Naive thymus-derived CD4-positive, alpha-beta T cell (primary cell): Measurements from ENCODE around the gene SYT14. TPM values are rescaled to one million over a fixed set of nuclear protein-coding genes. Genes with fewer than 3 reads are reported as not detected.
"Not testable (repeated sequence)": the region's sequence is repeated elsewhere in the genome, so short reads cannot be mapped to it uniquely, and the experiment has no call there.

Experiments
- ATAC-seq: fragments of 150-1000 bp; cut with Tn5 transposase; 2 replicates; pipeline ENCODE4 v1.10.0; 2021; ENCODE audit warnings: mild to moderate bottlenecking, moderate library complexity
- CTCF ChIA-PET: fragments of 350-600 bp; sonication (Branson Sonifier 250); formaldehyde crosslinking; loops from one replicate; lab custom pipeline; 2021; ENCODE audit warnings: antibody characterized with exemption; lab: Charles Lee
- POLR2A ChIA-PET: fragments of 350-600 bp; sonication (Branson Sonifier 250); formaldehyde crosslinking; loops from one replicate; lab custom pipeline; 2021; ENCODE audit warnings: antibody characterized with exemption, inconsistent platforms; lab: Charles Lee
- DNase-seq, 9 donors: peaks; one replicate each; pipeline versions ENCODE4 v3.0.0 to v3.0.0-alpha.2; 2020 to 2022; ENCODE audit warnings: mixed read lengths in 1 of 9
- H3K27ac ChIP-seq: one replicate; pipeline ENCODE4 v1.7.0; 2013; ENCODE audit warnings: mild to moderate bottlenecking, low read depth, low read length, moderate library complexity
- H3K27me3 ChIP-seq, 2 donors: one replicate each; pipeline ENCODE4 v1.7.0; 2013; ENCODE audit warnings: low read length in 2 of 2, mild to moderate bottlenecking in 2 of 2, moderate library complexity in 2 of 2; ENCODE audit not compliant: control insufficient read depth in 2 of 2, insufficient read depth in 2 of 2
- H3K36me3 ChIP-seq, 3 experiments: 1 replicate in 2 of 3; 2 replicates in 1 of 3; pipeline ENCODE4 v1.7.0; 2013; ENCODE audit warnings: low read length in 3 of 3, mild to moderate bottlenecking in 3 of 3, moderate library complexity in 1 of 3; ENCODE audit not compliant: insufficient read depth in 3 of 3, control insufficient read depth in 2 of 3
- H3K4me1 ChIP-seq, 2 donors: one replicate each; pipeline ENCODE4 v1.7.0; 2013; ENCODE audit warnings: low read length in 2 of 2, mild to moderate bottlenecking in 2 of 2, moderate library complexity in 1 of 2; ENCODE audit not compliant: control insufficient read depth in 2 of 2, insufficient read depth in 2 of 2
- H3K4me3 ChIP-seq: 2 replicates; pipeline ENCODE4 v1.7.0; 2013; ENCODE audit warnings: mild to moderate bottlenecking, low read length
- H3K9me3 ChIP-seq, 3 experiments: 1 replicate in 2 of 3; 2 replicates in 1 of 3; pipeline ENCODE4 v1.7.0; 2013; ENCODE audit warnings: low read length in 3 of 3; ENCODE audit not compliant: control insufficient read depth in 2 of 3
- H3K27ac Mint-ChIP-seq, 9 donors: one replicate each; pipeline ENCODE4 v1.8.0; 2020 to 2022; ENCODE audit warnings: mixed read lengths in 9 of 9, mild to moderate bottlenecking in 8 of 9, moderate library complexity in 5 of 9, inconsistent platforms in 2 of 9
- H3K27me3 Mint-ChIP-seq, 5 donors: one replicate each; pipeline ENCODE4 v1.8.0; 2021 to 2022; ENCODE audit warnings: mixed read lengths in 5 of 5, mild to moderate bottlenecking in 1 of 5
- H3K36me3 Mint-ChIP-seq, 5 donors: one replicate each; pipeline ENCODE4 v1.8.0; 2020 to 2022; ENCODE audit warnings: mixed read lengths in 5 of 5, mild to moderate bottlenecking in 3 of 5, inconsistent platforms in 1 of 5
- H3K4me1 Mint-ChIP-seq, 7 donors: one replicate each; pipeline ENCODE4 v1.8.0; 2020 to 2022; ENCODE audit warnings: mixed read lengths in 7 of 7, mild to moderate bottlenecking in 3 of 7, inconsistent platforms in 1 of 7
- H3K4me3 Mint-ChIP-seq, 10 donors: one replicate each; pipeline ENCODE4 v1.8.0; 2020 to 2022; ENCODE audit warnings: mild to moderate bottlenecking in 10 of 10, mixed read lengths in 10 of 10, moderate library complexity in 6 of 10, inconsistent platforms in 2 of 10
- H3K9me3 Mint-ChIP-seq, 11 donors: one replicate each; pipeline ENCODE4 v1.8.0; 2020 to 2022; ENCODE audit warnings: mixed read lengths in 11 of 11, mild to moderate bottlenecking in 4 of 11, inconsistent platforms in 1 of 11, moderate library complexity in 1 of 11
- intact Hi-C, 2 donors: fragments of 100-400 bp; cut with micrococcal nuclease; formaldehyde crosslinking; loops; one replicate each; pipeline ENCODE4 v1.15.1; 2023
- polyA plus RNA-seq, 2 donors: library from polyadenylated mRNA; unstranded; fragments of 300-500 nt; fragmentation: Illumina TruSeq; gene quantifications; one replicate each; pipeline ENCODE4 v1.2.3, GENCODE V29; 2021
- total RNA-seq, 6 experiments: library from RNA in 5 of 6; stranded (reverse) in 5 of 6; gene quantifications; 1 replicate in 5 of 6; 2 replicates in 1 of 6; pipeline ENCODE4 v1.2.3 and lab custom pipeline; 2021 to 2026

Gene SYT14
- total and polyA plus RNA-seq, 7 experiments from 2014 or later, result not detected

GRCh38 chr1:209960926-209961325, 22.9 kb downstream of the SYT14 start:
- Histone ChIP-seq H3K27me3 (no peaks in the 10 kb centered on the region), H3K4me3 (no peak overlapping the region), H3K4me1 (no peaks in the 10 kb centered on the region), H3K36me3 (no peaks in the 10 kb centered on the region), H3K9me3 (no peaks in the 10 kb centered on the region), H3K27ac (no peak overlapping the region)
- no peaks in the 10 kb centered on the region for H3K36me3 Mint-ChIP-seq
- intact Hi-C loops, result no loop called here
- no peak for ATAC-seq
- H3K27ac Mint-ChIP-seq, result no peak overlapping the region
- ChIA-PET CTCF (no interaction called here), POLR2A (no interaction called here)
- peaks cover 0 to 5% (median 0%) of the 10 kb centered on the region in 11 donors for H3K9me3 Mint-ChIP-seq
- H3K27me3 Mint-ChIP-seq, result peaks cover 14 to 38% (median 31%) of the 10 kb centered on the region in 5 donors
- no peak for DNase-seq
- no peak overlapping the region for H3K4me3 Mint-ChIP-seq
- no peaks in the 10 kb centered on the region for H3K4me1 Mint-ChIP-seq

- ChIA-PET CTCF (no interaction called here), POLR2A (no interaction called here)
- peaks cover 0 to 5% (median 0%) of the 10 kb centered on the region in 11 donors for H3K9me3 Mint-ChIP-seq
- no peaks in the 10 kb centered on the region for H3K9me3 ChIP-seq
- intact Hi-C loops, result no loop called here
- no peak for DNase-seq
- no peak overlapping the region for H3K27ac Mint-ChIP-seq
- H3K27ac ChIP-seq, result no peak overlapping the region
- no peaks in the 10 kb centered on the region for H3K36me3 ChIP-seq
- no peaks in the 10 kb centered on the region for H3K27me3 ChIP-seq
- H3K4me1 ChIP-seq, result no peaks in the 10 kb centered on the region
- no peak for ATAC-seq
- peaks cover 14 to 36% (median 28%) of the 10 kb centered on the region in 5 donors for H3K27me3 Mint-ChIP-seq
- no peaks in the 10 kb centered on the region for H3K36me3 Mint-ChIP-seq
- H3K4me3 ChIP-seq, result no peak overlapping the region
- H3K4me1 Mint-ChIP-seq, result no peaks in the 10 kb centered on the region
- no peak overlapping the region for H3K4me3 Mint-ChIP-seq
These were observed 24.4 kb downstream of the SYT14 start for GRCh38 chr1:209962388-209962787.

GRCh38 chr1:209962856-209963255, 24.8 kb downstream of the SYT14 start:
- Mint-ChIP-seq H3K9me3 (peaks cover 0 to 5% (median 0%) of the 10 kb centered on the region in 11 donors), H3K36me3 (no peaks in the 10 kb centered on the region), H3K4me1 (no peaks in the 10 kb centered on the region), H3K27me3 (peaks cover 9 to 33% (median 23%) of the 10 kb centered on the region in 5 donors), H3K27ac (no peak overlapping the region), H3K4me3 (no peak overlapping the region)
- POLR2A ChIA-PET, result no interaction called here
- Histone ChIP-seq H3K27me3 (no peaks in the 10 kb centered on the region), H3K27ac (no peak overlapping the region), H3K9me3 (no peaks in the 10 kb centered on the region), H3K36me3 (no peaks in the 10 kb centered on the region), H3K4me3 (no peak overlapping the region), H3K4me1 (no peaks in the 10 kb centered on the region)
- ATAC-seq (no peak), DNase-seq (no peak)
- intact Hi-C loops, result no loop called here
- CTCF ChIA-PET, result no interaction called here

GRCh38 chr1:209965996-209966395, 28.0 kb downstream of the SYT14 start:
- Histone ChIP-seq H3K4me3 (no peak overlapping the region), H3K36me3 (no peaks in the 10 kb centered on the region), H3K27ac (no peak overlapping the region), H3K9me3 (no peaks in the 10 kb centered on the region), H3K4me1 (no peaks in the 10 kb centered on the region), H3K27me3 (no peaks in the 10 kb centered on the region)
- Mint-ChIP-seq H3K27me3 (peaks cover 5 to 18% (median 13%) of the 10 kb centered on the region in 5 donors), H3K9me3 (peaks cover 0 to 7% (median 0%) of the 10 kb centered on the region in 11 donors), H3K36me3 (no peaks in the 10 kb centered on the region), H3K4me1 (no peaks in the 10 kb centered on the region), H3K27ac (no peak overlapping the region), H3K4me3 (no peak overlapping the region)
- ATAC-seq (no peak), DNase-seq (no peak)
- intact Hi-C loops, result no loop called here
- CTCF ChIA-PET, result no interaction called here
- POLR2A ChIA-PET, result no interaction called here

GRCh38 chr1:209978721-209979120, 40.7 kb downstream of the SYT14 start:
- POLR2A ChIA-PET, result not testable (repeated sequence)

GRCh38 chr1:209983953-209984352, 45.9 kb downstream of the SYT14 start:
- H3K27me3 Mint-ChIP-seq, result peaks cover 8 to 48% (median 38%) of the 10 kb centered on the region in 5 donors
- Histone ChIP-seq H3K27me3 (no peaks in the 10 kb centered on the region), H3K4me1 (no peaks in the 10 kb centered on the region), H3K27ac (no peak overlapping the region), H3K9me3 (no peaks in the 10 kb centered on the region), H3K4me3 (no peak overlapping the region), H3K36me3 (no peaks in the 10 kb centered on the region)
- ChIA-PET CTCF (no interaction called here), POLR2A (no interaction called here)
- DNase-seq (no peak), ATAC-seq (no peak)
- H3K27ac Mint-ChIP-seq, result no peak overlapping the region
- peaks cover 0 to 5% (median 0%) of the 10 kb centered on the region in 5 donors for H3K36me3 Mint-ChIP-seq
- intact Hi-C loops, result loop anchor here in 1 of 2 donors (10.0 kb wide), 1 partner anchor 429 kb away; no protein-coding TSS in a partner anchor
- H3K9me3 Mint-ChIP-seq, result peaks cover 0 to 36% (median 6%) of the 10 kb centered on the region in 11 donors
- H3K4me1 Mint-ChIP-seq, result no peaks in the 10 kb centered on the region
- H3K4me3 Mint-ChIP-seq, result no peak overlapping the region

More at GRCh38 chr1:209978721-209979120, 40.7 kb downstream of the SYT14 start:
- H3K27ac Mint-ChIP-seq, H3K4me3 ChIP-seq, ATAC-seq, H3K36me3 Mint-ChIP-seq, DNase-seq, H3K27me3 ChIP-seq, H3K9me3 ChIP-seq, H3K4me1 ChIP-seq, H3K27ac ChIP-seq, intact Hi-C loops, H3K36me3 ChIP-seq, CTCF ChIA-PET, H3K4me1 Mint-ChIP-seq, H3K4me3 Mint-ChIP-seq: not testable (repeated sequence)
- Mint-ChIP-seq H3K9me3 (peaks cover 0 to 22% (median 3%) of the 10 kb centered on the region in 11 donors), H3K27me3 (peaks cover 6 to 31% (median 19%) of the 10 kb centered on the region in 5 donors)

GRCh38 chr1:209985002-209985401, 47.0 kb downstream of the SYT14 start:
- ATAC-seq (no peak), DNase-seq (no peak)
- Histone ChIP-seq H3K9me3 (no peaks in the 10 kb centered on the region), H3K36me3 (no peaks in the 10 kb centered on the region), H3K4me3 (no peak overlapping the region), H3K27me3 (no peaks in the 10 kb centered on the region), H3K4me1 (no peaks in the 10 kb centered on the region), H3K27ac (no peak overlapping the region)
- Mint-ChIP-seq H3K36me3 (peaks cover 0 to 5% (median 0%) of the 10 kb centered on the region in 5 donors), H3K27ac (no peak overlapping the region), H3K27me3 (peaks cover 5 to 40% (median 31%) of the 10 kb centered on the region in 5 donors), H3K4me3 (no peak overlapping the region), H3K4me1 (no peaks in the 10 kb centered on the region), H3K9me3 (peaks cover 0 to 32% (median 5%) of the 10 kb centered on the region in 11 donors)
- POLR2A ChIA-PET, result no interaction called here
- intact Hi-C loops, result loop anchor here (5.0 to 10.0 kb wide), 2 partner anchors 418 to 430 kb away; no protein-coding TSS in a partner anchor
- CTCF ChIA-PET, result no interaction called here
